Activated CD4-positive, alpha-beta T cell treated with anti-CD3 and anti-CD28 coated beads, Interleukin-2, amount 50 U/mL, for 24 hours (primary cell): ENCODE results near the gene CLCN3.
"Not testable (repeated sequence)": the region's sequence is repeated elsewhere in the genome, so short reads cannot be mapped to it uniquely, and the experiment has no call there.

Experiments used
- DNase-seq, 2 donors: peaks; one replicate each; pipeline ENCODE4 v3.0.0-alpha.2; 2020; ENCODE audit warnings: low read depth in 1 of 2, low spot score in 1 of 2

Gene CLCN3

GRCh38 chr4:169617306-169617705 lies 3.1 kb upstream of the CLCN3 start:
- no peak for DNase-seq

- DNase-seq = no peak
Observed at GRCh38 chr4:169618286-169618685, 2.1 kb upstream of the CLCN3 start.

- no peak for DNase-seq
Observed at GRCh38 chr4:169618986-169619385, 1.4 kb upstream of the CLCN3 start.

- peak; percentile 13 to 51 for DNase-seq
Observed at GRCh38 chr4:169619518-169619957, 840 bp upstream of the CLCN3 start.

- DNase-seq = no peak
Observed at GRCh38 chr4:169620880-169621248, 486 bp downstream of the CLCN3 start.

- no peak for DNase-seq
Observed at GRCh38 chr4:169621731-169622492, 1.5 kb downstream of the CLCN3 start.

GRCh38 chr4:169622566-169622965 lies 2.2 kb downstream of the CLCN3 start:
- DNase-seq = no peak

- not testable (repeated sequence) for DNase-seq
Observed at GRCh38 chr4:169624012-169624411, 3.6 kb downstream of the CLCN3 start.

- DNase-seq = no peak
Observed at GRCh38 chr4:169625886-169626285, 5.5 kb downstream of the CLCN3 start.

- no peak for DNase-seq
Observed at GRCh38 chr4:169626331-169627282, 6.2 kb downstream of the CLCN3 start.

- no peak for DNase-seq
Observed at GRCh38 chr4:169627307-169627706, 6.9 kb downstream of the CLCN3 start.

GRCh38 chr4:169628579-169628978 lies 8.2 kb downstream of the CLCN3 start:
- no peak for DNase-seq

GRCh38 chr4:169630069-169630468 lies 9.7 kb downstream of the CLCN3 start:
- DNase-seq = no peak

GRCh38 chr4:169632896-169633295 lies 12.5 kb downstream of the CLCN3 start:
- DNase-seq = no peak

GRCh38 chr4:169634975-169635374 lies 14.6 kb downstream of the CLCN3 start:
- DNase-seq = no peak

GRCh38 chr4:169640261-169640870 lies 20.0 kb downstream of the CLCN3 start:
- no peak for DNase-seq

- DNase-seq = no peak
Observed at GRCh38 chr4:169644802-169645201, 24.4 kb downstream of the CLCN3 start.

- no peak for DNase-seq
Observed at GRCh38 chr4:169645627-169646026, 25.2 kb downstream of the CLCN3 start.

GRCh38 chr4:169649545-169650226 lies 29.3 kb downstream of the CLCN3 start:
- no peak for DNase-seq

- DNase-seq = no peak
Observed at GRCh38 chr4:169650227-169650936, 30.0 kb downstream of the CLCN3 start.
